ENCODE measurements around the gene ABCA7. TPM values are rescaled to one million over a fixed set of nuclear protein-coding genes. Genes with fewer than 3 reads are reported as not detected.

ABCA7 gene
- total and polyA plus RNA-seq, 2 of the 13 experiments (the other 11 are each of a cell fraction or from before 2014, with no cell fraction given), result 4.4 to 32.4 TPM

GRCh38 chr19:1106841-1107660, 67.1 kb downstream of the ABCA7 start (continued):
- TF ChIP-seq POLR2G (IDR thresholded peaks at IDR 0.05; ENCODE audit: low read depth, low read length) (peak; percentile 41; the same call in 1 of the 2 replicates), ZNF7 (CRISPR knock-in tag; IDR thresholded peaks at IDR 0.05) (peak; percentile 28; the same call in 1 of the 2 replicates), ELF4 (CRISPR knock-in tag; IDR thresholded peaks at IDR 0.05; ENCODE audit: borderline replicate concordance) (no peak), RBM22 (optimal IDR thresholded peaks at IDR 0.05; ENCODE audit: low read length) (peak; percentile 71), U2AF2 (IDR thresholded peaks at IDR 0.05; ENCODE audit: low read depth, low read length) (0 out of 2 replicates have a peak, but pooled peaks have one; percentile 32), ZNF646 (CRISPR knock-in tag; IDR thresholded peaks at IDR 0.05) (no peak)

All from HepG2 (cell line).